ENCODE data around the gene MYOC. TPM values are rescaled to one million over a fixed set of nuclear protein-coding genes. Genes with fewer than 3 reads are reported as not detected.

The MYOC gene
- total RNA-seq, 3 donors from 2014 or later (not counting 1 experiment from before 2014, with no cell fraction given) = not detected

DNA sequence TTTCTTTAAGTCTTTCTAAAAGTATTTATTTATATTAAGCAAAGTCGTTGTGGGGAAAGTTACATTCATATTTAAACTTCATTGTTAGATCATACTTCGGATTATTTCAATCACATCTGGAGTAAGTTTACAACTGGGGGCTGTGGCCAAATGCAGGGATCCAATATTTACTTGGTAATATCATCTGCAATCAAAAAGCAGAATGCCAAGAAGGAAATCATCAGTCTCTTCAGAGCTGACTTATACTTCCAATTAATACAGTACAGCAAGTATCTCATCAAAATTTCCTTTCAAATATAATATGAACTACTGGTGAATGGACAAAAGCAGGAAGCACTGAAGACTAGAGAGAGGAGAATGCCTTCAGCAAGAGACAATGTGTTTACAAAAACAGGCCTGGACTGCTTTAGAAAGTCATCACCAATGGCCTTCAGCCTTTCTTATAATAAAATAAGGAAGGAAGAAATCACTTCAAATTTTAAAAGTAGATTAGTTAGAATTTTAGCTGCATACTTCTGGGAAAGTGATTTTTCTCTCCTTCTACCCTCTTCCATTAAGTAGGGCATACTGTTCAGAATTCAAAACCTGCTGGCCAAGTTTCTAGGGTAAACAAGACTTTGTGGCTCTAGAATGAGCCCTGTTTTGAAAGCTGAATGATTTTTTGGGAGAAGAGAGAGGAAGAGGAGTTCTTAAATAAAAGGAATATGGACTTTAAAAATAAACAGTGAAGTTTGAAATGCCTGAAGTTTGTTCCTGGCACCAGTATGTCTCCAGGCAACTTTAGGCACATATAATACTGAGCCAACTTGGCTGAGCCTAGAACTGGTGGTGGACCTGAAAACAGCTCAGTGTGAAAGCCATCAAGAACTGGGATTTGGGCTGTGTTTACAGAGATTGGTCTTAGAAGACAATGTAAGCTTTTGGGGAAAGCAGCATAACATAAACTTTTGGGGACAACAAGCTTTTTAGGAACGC, 22.2 kb upstream of the MYOC start:
- no peak for ATAC-seq
- H3K27ac Mint-ChIP-seq = no peak overlapping the region
- peaks cover 22 to 34% of the 10 kb centered on the region in 2 donors for H3K27me3 Mint-ChIP-seq (ENCODE audit: low read depth in 2 of 2)
- no peaks in the 10 kb centered on the region for H3K4me1 Mint-ChIP-seq
- Histone ChIP-seq H3K27me3 (ENCODE audit: control insufficient read depth, insufficient read depth, low read length) (no peaks in the 10 kb centered on the region), H3K27ac (ENCODE audit: low read length) (no peak overlapping the region), H3K9me3 (ENCODE audit: control insufficient read depth, insufficient read depth, low read length) (no peaks in the 10 kb centered on the region), H3K4me3 (ENCODE audit: low read length) (no peak overlapping the region), H3K4me1 (ENCODE audit: control insufficient read depth, insufficient read depth, low read length) (no peaks in the 10 kb centered on the region), H3K36me3 (ENCODE audit: control insufficient read depth, insufficient read depth, low read length) (no peaks in the 10 kb centered on the region)
- H3K9me3 Mint-ChIP-seq = no peaks in the 10 kb centered on the region
- 95% methylated on average over 2 of the region's 3 CpGs for WGBS (ENCODE audit: insufficient coverage)
- H3K4me3 Mint-ChIP-seq = no peak overlapping the region
- TF ChIP-seq, protein P1, sequence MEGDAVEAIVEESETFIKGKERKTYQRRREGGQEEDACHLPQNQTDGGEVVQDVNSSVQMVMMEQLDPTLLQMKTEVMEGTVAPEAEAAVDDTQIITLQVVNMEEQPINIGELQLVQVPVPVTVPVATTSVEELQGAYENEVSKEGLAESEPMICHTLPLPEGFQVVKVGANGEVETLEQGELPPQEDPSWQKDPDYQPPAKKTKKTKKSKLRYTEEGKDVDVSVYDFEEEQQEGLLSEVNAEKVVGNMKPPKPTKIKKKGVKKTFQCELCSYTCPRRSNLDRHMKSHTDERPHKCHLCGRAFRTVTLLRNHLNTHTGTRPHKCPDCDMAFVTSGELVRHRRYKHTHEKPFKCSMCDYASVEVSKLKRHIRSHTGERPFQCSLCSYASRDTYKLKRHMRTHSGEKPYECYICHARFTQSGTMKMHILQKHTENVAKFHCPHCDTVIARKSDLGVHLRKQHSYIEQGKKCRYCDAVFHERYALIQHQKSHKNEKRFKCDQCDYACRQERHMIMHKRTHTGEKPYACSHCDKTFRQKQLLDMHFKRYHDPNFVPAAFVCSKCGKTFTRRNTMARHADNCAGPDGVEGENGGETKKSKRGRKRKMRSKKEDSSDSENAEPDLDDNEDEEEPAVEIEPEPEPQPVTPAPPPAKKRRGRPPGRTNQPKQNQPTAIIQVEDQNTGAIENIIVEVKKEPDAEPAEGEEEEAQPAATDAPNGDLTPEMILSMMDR (IDR thresholded peaks at IDR 0.05) = no peak
- H3K36me3 Mint-ChIP-seq = no peaks in the 10 kb centered on the region
- intact Hi-C loops (cut with micrococcal nuclease) = no loop called here
- DNase-seq = no peak

DNA sequence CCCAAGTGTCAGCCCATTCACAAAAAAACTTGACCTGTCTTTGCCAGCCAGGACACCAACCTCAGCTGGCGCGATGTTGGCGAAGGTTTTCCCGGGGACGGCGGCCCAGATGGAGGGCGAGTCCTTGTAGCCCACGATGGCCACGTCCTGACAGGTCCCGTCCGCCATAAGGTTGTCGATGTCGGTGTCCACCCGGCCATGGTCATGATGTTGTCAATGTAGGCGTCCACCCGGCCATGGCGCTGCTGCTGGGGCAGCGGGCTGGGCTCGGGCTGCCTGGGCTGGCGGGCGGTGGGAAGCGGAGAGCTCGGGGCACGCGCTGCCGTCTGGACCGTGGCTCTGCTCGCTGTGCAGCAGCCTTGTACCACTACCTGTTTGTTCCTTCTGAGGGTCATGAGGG, 18.3 kb upstream of the MYOC start:
- Histone ChIP-seq H3K9me3 (ENCODE audit: control insufficient read depth, insufficient read depth, low read length) (no peaks in the 10 kb centered on the region), H3K27ac (ENCODE audit: low read length) (no peak overlapping the region), H3K4me1 (ENCODE audit: control insufficient read depth, insufficient read depth, low read length) (no peaks in the 10 kb centered on the region), H3K27me3 (ENCODE audit: control insufficient read depth, insufficient read depth, low read length) (no peaks in the 10 kb centered on the region), H3K4me3 (ENCODE audit: low read length) (no peak overlapping the region), H3K36me3 (ENCODE audit: control insufficient read depth, insufficient read depth, low read length) (no peaks in the 10 kb centered on the region)
- DNase-seq = no peak
- H3K27ac Mint-ChIP-seq = no peak overlapping the region
- no peak for ATAC-seq
- H3K27me3 Mint-ChIP-seq (ENCODE audit: low read depth in 2 of 2) = peaks cover 17 to 27% of the 10 kb centered on the region in 2 donors
- TF ChIP-seq, protein P1 (IDR thresholded peaks at IDR 0.05) = no peak
- intact Hi-C loops (cut with micrococcal nuclease) = no loop called here
- H3K9me3 Mint-ChIP-seq = no peaks in the 10 kb centered on the region
- no peak overlapping the region for H3K4me3 Mint-ChIP-seq
- H3K36me3 Mint-ChIP-seq = no peaks in the 10 kb centered on the region
- WGBS (ENCODE audit: insufficient coverage) = 97% methylated on average over 28 of the region's 28 CpGs
- H3K4me1 Mint-ChIP-seq = no peaks in the 10 kb centered on the region

- Mint-ChIP-seq H3K36me3 (no peaks in the 10 kb centered on the region), H3K4me1 (no peaks in the 10 kb centered on the region), H3K27me3 (ENCODE audit: low read depth in 2 of 2) (peaks cover 8 to 13% of the 10 kb centered on the region in 2 donors), H3K4me3 (no peak overlapping the region), H3K9me3 (no peaks in the 10 kb centered on the region), H3K27ac (no peak overlapping the region)
- Histone ChIP-seq H3K4me3 (ENCODE audit: low read length) (no peak overlapping the region), H3K9me3 (ENCODE audit: control insufficient read depth, insufficient read depth, low read length) (no peaks in the 10 kb centered on the region), H3K4me1 (ENCODE audit: control insufficient read depth, insufficient read depth, low read length) (no peaks in the 10 kb centered on the region), H3K36me3 (ENCODE audit: control insufficient read depth, insufficient read depth, low read length) (no peaks in the 10 kb centered on the region), H3K27ac (ENCODE audit: low read length) (no peak overlapping the region), H3K27me3 (ENCODE audit: control insufficient read depth, insufficient read depth, low read length) (no peaks in the 10 kb centered on the region)
- DNase-seq (no peak), ATAC-seq (no peak)
- TF ChIP-seq, protein P1 (IDR thresholded peaks at IDR 0.05) = no peak
- intact Hi-C loops (cut with micrococcal nuclease) = no loop called here
- WGBS (ENCODE audit: insufficient coverage) = 93% methylated on average over 4 of the region's 5 CpGs
These were observed 15.9 kb upstream of the MYOC start for GRCh38 chr1:171668372-171668771.
